ENCODE data around the gene UST.
"Not testable (repeated sequence)": the region's sequence is repeated elsewhere in the genome, so short reads cannot be mapped to it uniquely, and the experiment has no call there.

Gene UST

GRCh38 chr6:148842296-148843019 is 95.6 kb downstream of the UST start:
- no peak for DNase-seq

GRCh38 chr6:148845464-148845863 is 98.6 kb downstream of the UST start:
- no peak for DNase-seq

- DNase-seq, result no peak
Measured at GRCh38 chr6:148846778-148847761, 100.2 kb downstream of the UST start.

- DNase-seq, result no peak
Measured at GRCh38 chr6:148848915-148849314, 102.1 kb downstream of the UST start.

- not testable (repeated sequence) for DNase-seq
Measured at GRCh38 chr6:148849449-148849848, 102.6 kb downstream of the UST start.

GRCh38 chr6:148850964-148851363 is 104.1 kb downstream of the UST start:
- DNase-seq, result no peak

GRCh38 chr6:148851683-148852556 is 105.1 kb downstream of the UST start:
- DNase-seq, result no peak

- no peak for DNase-seq
Measured at GRCh38 chr6:148852688-148853087, 105.9 kb downstream of the UST start.

- DNase-seq, result not testable (repeated sequence)
Measured at GRCh38 chr6:148853113-148853512, 106.3 kb downstream of the UST start.

GRCh38 chr6:148854096-148854495 is 107.3 kb downstream of the UST start:
- DNase-seq, result no peak

GRCh38 chr6:148854992-148855391 is 108.2 kb downstream of the UST start:
- DNase-seq, result no peak

GRCh38 chr6:148855744-148856143 is 108.9 kb downstream of the UST start:
- no peak for DNase-seq

GRCh38 chr6:148857798-148858390 is 111.1 kb downstream of the UST start:
- no peak for DNase-seq

GRCh38 chr6:148864132-148864531 is 117.3 kb downstream of the UST start:
- not testable (repeated sequence) for DNase-seq

- DNase-seq, result no peak
Measured at GRCh38 chr6:148864941-148865340, 118.1 kb downstream of the UST start.

GRCh38 chr6:148866657-148867268 is 119.9 kb downstream of the UST start:
- DNase-seq, result no peak

- no peak for DNase-seq
Measured at GRCh38 chr6:148867862-148868261, 121.0 kb downstream of the UST start.

GRCh38 chr6:148868314-148868713 is 121.5 kb downstream of the UST start:
- DNase-seq, result no peak

GRCh38 chr6:148868901-148869300 is 122.1 kb downstream of the UST start:
- DNase-seq, result no peak

- no peak for DNase-seq
Measured at GRCh38 chr6:148869585-148869984, 122.8 kb downstream of the UST start.

GRCh38 chr6:148873154-148873553 is 126.3 kb downstream of the UST start:
- DNase-seq, result no peak

GRCh38 chr6:148873868-148874267 is 127.0 kb downstream of the UST start:
- DNase-seq, result no peak

All from NCI-H1436 (cell line).